SK-N-SH (cell line): ENCODE results near the gene GPHB5. TPM values are rescaled to one million over a fixed set of nuclear protein-coding genes. Genes with fewer than 3 reads are reported as not detected.

Source experiments
- CTCF ChIA-PET: fragments of 300-600, 350-600 bp; formaldehyde crosslinking; extraction: SDS; loops from one replicate; lab custom pipeline; 2021; lab: Yijun Ruan, JAX
- POLR2A ChIA-PET: fragments of 350-600 bp; sonication (Branson Sonifier 250); formaldehyde crosslinking; extraction: SDS; loops from one replicate; lab custom pipeline; 2020; ENCODE audit warnings: antibody characterized with exemption, inconsistent platforms; lab: Yijun Ruan, JAX
- DNase-seq: peaks from one replicate; pipeline ENCODE4 v3.0.0; 2012
- H2AFZ ChIP-seq: fragments of 200-600 bp; sonication (generic); 2 replicates; pipeline ENCODE4 v1.8.1; 2016; ENCODE audit warnings: antibody characterized with exemption, mild to moderate bottlenecking, low read depth
- H3F3A ChIP-seq: fragments of 200-600 bp; sonication (generic); replicated peaks from 2 replicates; pipeline ENCODE3; 2016; ENCODE audit warnings: antibody characterized with exemption, mild to moderate bottlenecking; ENCODE audit not compliant: insufficient read depth
- H3K27ac ChIP-seq, 2 experiments: fragments of 200-500 bp in 1 of 2; fragments of 200-600 bp in 1 of 2; sonication (Bioruptor generic) in 1 of 2; sonication (generic), shearing (Covaris generic) in 1 of 2; 2 replicates each; pipeline versions ENCODE4 v1.5.1 to v1.6.1; 2014 to 2016; ENCODE audit warnings: low read depth in 2 of 2, inconsistent platforms in 1 of 2, low read length in 1 of 2, mild to moderate bottlenecking in 1 of 2, mixed read lengths in 1 of 2
- H3K27me3 ChIP-seq: fragments of 200-600 bp; sonication (generic), shearing (Covaris generic); 2 replicates; pipeline ENCODE4 v1.6.1; 2016; ENCODE audit warnings: mixed run types; ENCODE audit not compliant: insufficient read depth
- H3K36me3 ChIP-seq, 2 experiments: fragments of 200-500 bp in 1 of 2; fragments of 200-600 bp in 1 of 2; sonication (Bioruptor generic) in 1 of 2; sonication (generic) in 1 of 2; replicated peaks in 1 of 2; 2 replicates each; pipeline versions ENCODE3 to v1.5.1; 2014 to 2016; ENCODE audit warnings: low read length in 1 of 2, mild to moderate bottlenecking in 1 of 2; ENCODE audit not compliant: insufficient read depth in 2 of 2, control insufficient read depth in 1 of 2
- H3K4me1 ChIP-seq, 2 experiments: fragments of 200-500 bp in 1 of 2; fragments of 200-600 bp in 1 of 2; sonication (Bioruptor generic) in 1 of 2; sonication (generic), shearing (Covaris generic) in 1 of 2; 2 replicates each; pipeline versions ENCODE4 v1.5.1 to v1.6.1; 2014 to 2016; ENCODE audit warnings: low read depth in 1 of 2, low read length in 1 of 2, mixed run types in 1 of 2; ENCODE audit not compliant: insufficient read depth in 2 of 2, control insufficient read depth in 1 of 2
- H3K4me2 ChIP-seq: fragments of 200-600 bp; sonication (generic), shearing (Covaris generic); 2 replicates; pipeline ENCODE4 v1.6.1; 2017; ENCODE audit warnings: mixed run types
- H3K4me3 ChIP-seq, 2 experiments: fragments of 200-500 bp in 1 of 2; fragments of 200-600 bp in 1 of 2; sonication (Bioruptor generic) in 1 of 2; sonication (generic), shearing (Covaris generic) in 1 of 2; 2 replicates each; pipeline versions ENCODE4 v1.5.1 to v1.8.1; 2014 to 2016; ENCODE audit warnings: low read depth in 2 of 2, inconsistent platforms in 1 of 2, low read length in 1 of 2, mild to moderate bottlenecking in 1 of 2, mixed read lengths in 1 of 2, moderate library complexity in 1 of 2
- H3K79me2 ChIP-seq: fragments of 200-600 bp; sonication (generic); 2 replicates; pipeline ENCODE4 v1.8.1; 2017; ENCODE audit warnings: mild to moderate bottlenecking; ENCODE audit not compliant: insufficient read depth
- H3K9ac ChIP-seq: fragments of 200-600 bp; sonication (generic); 2 replicates; pipeline ENCODE4 v1.6.1; 2017; ENCODE audit warnings: mixed run types
- H3K9me2 ChIP-seq: fragments of 200-600 bp; sonication (generic); 2 replicates; pipeline ENCODE4 v1.6.1; 2017; ENCODE audit warnings: mixed run types
- H3K9me3 ChIP-seq: fragments of 200-600 bp; sonication (generic); 2 replicates; pipeline ENCODE4 v1.6.1; 2017; ENCODE audit warnings: mixed run types, mild to moderate bottlenecking, moderate library complexity
- H4K20me1 ChIP-seq: fragments of 200-600 bp; sonication (generic); 2 replicates; pipeline ENCODE4 v1.6.1; 2017; ENCODE audit warnings: mild to moderate bottlenecking, mixed run types; ENCODE audit not compliant: insufficient read depth
- CHD2 ChIP-seq: fragments of 150-350 bp; IDR thresholded peaks from 2 replicates; pipeline ENCODE4 v1.6.1; 2018; ENCODE audit warnings: low read length; ENCODE audit not compliant: partially characterized antibody
- CTCF ChIP-seq: fragments of 200-600 bp; sonication (generic); IDR thresholded peaks from 2 replicates; pipeline ENCODE4 v1.6.1; 2017; ENCODE audit warnings: antibody characterized with exemption, mild to moderate bottlenecking, moderate library complexity
- FOXM1 ChIP-seq: IDR thresholded peaks from 2 replicates; pipeline ENCODE4 v1.4.0; 2012; ENCODE audit warnings: low read depth, mild to moderate bottlenecking
- GABPA ChIP-seq: IDR thresholded peaks from 2 replicates; pipeline ENCODE4 v1.4.0; 2012; ENCODE audit warnings: low read depth, mild to moderate bottlenecking
- IRF3 ChIP-seq: fragments of 150-350 bp; IDR thresholded peaks from 2 replicates; pipeline ENCODE4 v1.6.1; 2016; ENCODE audit warnings: mild to moderate bottlenecking, low read depth, low read length
- MAX ChIP-seq: IDR thresholded peaks from 2 replicates; pipeline ENCODE4 v1.4.0; 2012; ENCODE audit warnings: low read depth
- PBX3 ChIP-seq: IDR thresholded peaks from 2 replicates; pipeline ENCODE4; 2012
- POLR2AphosphoS5 ChIP-seq: IDR thresholded peaks from 2 replicates; pipeline ENCODE4 v1.6.1; 2012; ENCODE audit warnings: low read depth, low read length
- RAD21 ChIP-seq: IDR thresholded peaks from 2 replicates; pipeline ENCODE4 v1.6.1; 2012; ENCODE audit warnings: mild to moderate bottlenecking, low read length
- RFX5 ChIP-seq: IDR thresholded peaks from 2 replicates; pipeline ENCODE4 v1.6.1; 2012; ENCODE audit warnings: mild to moderate bottlenecking, improper control_type of control experiment, low read length
- SMC3 ChIP-seq: IDR thresholded peaks from 2 replicates; pipeline ENCODE4 v1.6.1; 2012; ENCODE audit warnings: low read depth, low read length, improper control_type of control experiment
- TCF12 ChIP-seq: IDR thresholded peaks from 2 replicates; pipeline ENCODE4 v1.4.0; 2012
- USF2 ChIP-seq: fragments of 150-350 bp; IDR thresholded peaks from 2 replicates; pipeline ENCODE4 v1.6.1; 2017; ENCODE audit warnings: antibody characterized with exemption, low read length, low read depth, borderline replicate concordance
- ZBTB33 ChIP-seq: IDR thresholded peaks from 2 replicates; pipeline ENCODE4 v1.4.0; 2012; ENCODE audit warnings: low read depth, borderline replicate concordance
- WGBS: methylation state at CpG from one replicate; pipeline ENCODE4 v1.1.6; 2017; ENCODE audit warnings: low lambda C conversion rate; 5-methylcytosine and 5-hydroxymethylcytosine counted together
- polyA plus RNA-seq, 3 experiments: library from polyadenylated mRNA; depleted of rRNA; stranded (reverse); fragments of >200 nt; gene quantifications; 2 replicates each; pipeline ENCODE4 v1.2.3, GENCODE V29; 2012

The GPHB5 gene
- polyA plus RNA-seq, 1 of the 3 experiments (the other 2 are of a cell fraction) = not detected

GRCh38 chr14:63277591-63278183 is 41.0 kb downstream of the GPHB5 start (continued):
- TF ChIP-seq USF2 = no peak
- TF ChIP-seq PBX3 = no peak
- TF ChIP-seq RAD21 = no peak
- TF ChIP-seq RFX5 = no peak
- TF ChIP-seq POLR2AphosphoS5 = no peak
- no peak for TF ChIP-seq ZBTB33
- no peak for TF ChIP-seq FOXM1
- no peak for TF ChIP-seq CHD2
- TF ChIP-seq IRF3 = no peak

GRCh38 chr14:63276492-63277342 is 42.0 kb downstream of the GPHB5 start:
- peak; percentile 48 for DNase-seq
- ChIA-PET POLR2A (no interaction called here), CTCF (interaction anchor here (0.6 to 8.1 kb wide), 44 partner anchors 8 to 1383 kb away, joined by 3 to 61 read pairs (median 4); partner anchors contain the start of gene RHOJ)
- no peak overlapping the region for H3K4me2 ChIP-seq
- peaks cover 0 to 3% of the 10 kb centered on the region in 2 experiments; a peak in 1 of 4 replicates for H3K4me1 ChIP-seq
- no peak overlapping the region for H3K4me3 ChIP-seq
- WGBS = 38% methylated on average over 5 of the region's 5 CpGs
- TF ChIP-seq GABPA = no peak
- no peak for TF ChIP-seq MAX
- TF ChIP-seq PBX3 = peak; percentile 60
- TF ChIP-seq CTCF = peak; percentile 94
- TF ChIP-seq RAD21 = peak; percentile 91
- peak; percentile 33; the same call in 1 of the 2 replicates for TF ChIP-seq TCF12
- peak; percentile 77 for TF ChIP-seq SMC3
- TF ChIP-seq, all 33 proteins: peak for 5
- peaks cover 0 to 5% of the 10 kb centered on the region in 2 experiments for H3K36me3 ChIP-seq
- no peaks in the 10 kb centered on the region for H3K9me3 ChIP-seq
- H3K79me2 ChIP-seq = no peaks in the 10 kb centered on the region
- no peaks in the 10 kb centered on the region for H4K20me1 ChIP-seq
- H3F3A ChIP-seq = no peaks in the 10 kb centered on the region
- H2AFZ ChIP-seq = no peak overlapping the region
- H3K27ac ChIP-seq = no peak overlapping the region
- H3K27me3 ChIP-seq = no peaks in the 10 kb centered on the region
- H3K9me2 ChIP-seq = no peaks in the 10 kb centered on the region
- no peak overlapping the region for H3K9ac ChIP-seq
